ENCODE data around the gene ZNF426. TPM values are rescaled to one million over a fixed set of nuclear protein-coding genes. Genes with fewer than 3 reads are reported as not detected.
A peak's percentile ranks its signal among the peaks of the same experiment; 100 is the strongest.
"Not testable (repeated sequence)": the region's sequence is repeated elsewhere in the genome, so short reads cannot be mapped to it uniquely, and the experiment has no call there.

ZNF426 gene
- 10 to 100 TPM; 23.1 to 24.7 (median 24.2) TPM for polyA plus RNA-seq (ENCODE audit: insufficient read length in 3 of 3)

GRCh38 chr19:9538183-9539058, at the start of gene ZNF426:
Gene ZNF426, minus strand, starts transcription at chr19:9538645. Its CDS starts 2,413 bp downstream, at chr19:9536232.
- DNase-seq (ENCODE audit: low read depth in 3 of 3, low spot score in 2 of 3), result peak; percentile 84 to 92 (median 85)

GRCh38 chr19:9586764-9587163, 48.3 kb upstream of the ZNF426 start:
- DNase-seq (ENCODE audit: low read depth in 3 of 3, low spot score in 2 of 3), result peak in 2 of 3 donors; percentile 23 to 40

- peak; percentile 82 to 88 (median 83) for DNase-seq (ENCODE audit: low read depth in 3 of 3, low spot score in 2 of 3)
Measured at GRCh38 chr19:9584073-9584833, 45.8 kb upstream of the ZNF426 start, which contains the start of gene ZNF121. Gene ZNF121, minus strand, starts transcription at chr19:9584504. Its CDS starts 16,407 bp downstream, at chr19:9568097.

- DNase-seq (ENCODE audit: low read depth in 3 of 3, low spot score in 2 of 3), result not testable (repeated sequence)
Measured at GRCh38 chr19:9582081-9582725, 43.8 kb upstream of the ZNF426 start.

GRCh38 chr19:9580728-9581127, 42.3 kb upstream of the ZNF426 start:
- DNase-seq (ENCODE audit: low read depth in 3 of 3, low spot score in 2 of 3), result no peak

GRCh38 chr19:9570255-9570654, 31.8 kb upstream of the ZNF426 start:
- DNase-seq (ENCODE audit: low read depth in 3 of 3, low spot score in 2 of 3), result no peak

- no peak for DNase-seq (ENCODE audit: low read depth in 3 of 3, low spot score in 2 of 3)
Measured at GRCh38 chr19:9566729-9567128, 28.3 kb upstream of the ZNF426 start.

GRCh38 chr19:9565900-9566705, 27.7 kb upstream of the ZNF426 start:
- no peak for DNase-seq (ENCODE audit: low read depth in 3 of 3, low spot score in 2 of 3)

- DNase-seq (ENCODE audit: low read depth in 3 of 3, low spot score in 2 of 3), result no peak
Measured at GRCh38 chr19:9552536-9553274, 14.3 kb upstream of the ZNF426 start.

- DNase-seq (ENCODE audit: low read depth in 3 of 3, low spot score in 2 of 3), result no peak
Measured at GRCh38 chr19:9547870-9548269, 9.4 kb upstream of the ZNF426 start.

GRCh38 chr19:9541281-9541680, 2.8 kb upstream of the ZNF426 start:
- not testable (repeated sequence) for DNase-seq (ENCODE audit: low read depth in 3 of 3, low spot score in 2 of 3)

- not testable (repeated sequence) for DNase-seq (ENCODE audit: low read depth in 3 of 3, low spot score in 2 of 3)
Measured at GRCh38 chr19:9539921-9540320, 1.5 kb upstream of the ZNF426 start.

- not testable (repeated sequence) for DNase-seq (ENCODE audit: low read depth in 3 of 3, low spot score in 2 of 3)
Measured at GRCh38 chr19:9539201-9539600, 756 bp upstream of the ZNF426 start.

GRCh38 chr19:9535934-9536333, 2.5 kb downstream of the ZNF426 start:
- DNase-seq (ENCODE audit: low read depth in 3 of 3, low spot score in 2 of 3), result no peak

- DNase-seq (ENCODE audit: low read depth in 3 of 3, low spot score in 2 of 3), result no peak
Measured at GRCh38 chr19:9531933-9532332, 6.5 kb downstream of the ZNF426 start.

GRCh38 chr19:9528757-9529336, 9.6 kb downstream of the ZNF426 start:
- no peak for DNase-seq (ENCODE audit: low read depth in 3 of 3, low spot score in 2 of 3)

- no peak for DNase-seq (ENCODE audit: low read depth in 3 of 3, low spot score in 2 of 3)
Measured at GRCh38 chr19:9523885-9524474, 14.5 kb downstream of the ZNF426 start.

- no peak for DNase-seq (ENCODE audit: low read depth in 3 of 3, low spot score in 2 of 3)
Measured at GRCh38 chr19:9507285-9507684, 31.2 kb downstream of the ZNF426 start.

GRCh38 chr19:9500796-9501195, 37.6 kb downstream of the ZNF426 start:
- no peak for DNase-seq (ENCODE audit: low read depth in 3 of 3, low spot score in 2 of 3)

Measured in right renal cortex interstitium (tissue), 3 donors.